GM10266 (cell line): ENCODE measurements around the gene GALR2.
"Not testable (repeated sequence)": the region's sequence is repeated elsewhere in the genome, so short reads cannot be mapped to it uniquely, and the experiment has no call there.

ENCODE experiments used
- DNase-seq: peaks from one replicate; pipeline ENCODE4 v3.0.0; 2012; ENCODE audit errors: extremely low spot score
- TF ChIP-seq, protein P1 (sequence below): IDR thresholded peaks from 2 replicates; pipeline ENCODE4 v1.5.1; 2012; ENCODE audit warnings: mild to moderate bottlenecking, low read depth; ENCODE audit not compliant: control insufficient read depth, insufficient read depth; ENCODE audit errors: missing control alignments

GALR2 gene

DNA sequence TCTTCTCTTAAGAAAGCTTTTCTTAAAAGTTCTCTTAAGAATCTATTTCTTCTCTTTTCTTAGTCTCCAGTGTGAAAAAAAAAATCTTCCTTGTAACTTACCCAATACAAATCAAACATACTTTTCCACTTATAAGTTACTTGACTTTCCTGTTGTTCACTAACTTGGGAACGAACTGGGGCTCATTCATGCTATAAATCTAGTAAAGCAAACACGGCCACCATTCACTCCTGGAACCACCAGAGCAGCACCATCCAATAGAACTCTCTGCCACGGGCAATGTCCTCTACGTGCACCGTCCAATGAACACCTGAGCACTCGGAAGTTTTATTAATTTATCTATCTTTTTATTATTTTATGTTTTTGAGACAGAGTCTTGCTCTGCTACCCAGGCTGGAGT is 23.0 kb upstream of the GALR2 start:
- TF ChIP-seq, protein P1, sequence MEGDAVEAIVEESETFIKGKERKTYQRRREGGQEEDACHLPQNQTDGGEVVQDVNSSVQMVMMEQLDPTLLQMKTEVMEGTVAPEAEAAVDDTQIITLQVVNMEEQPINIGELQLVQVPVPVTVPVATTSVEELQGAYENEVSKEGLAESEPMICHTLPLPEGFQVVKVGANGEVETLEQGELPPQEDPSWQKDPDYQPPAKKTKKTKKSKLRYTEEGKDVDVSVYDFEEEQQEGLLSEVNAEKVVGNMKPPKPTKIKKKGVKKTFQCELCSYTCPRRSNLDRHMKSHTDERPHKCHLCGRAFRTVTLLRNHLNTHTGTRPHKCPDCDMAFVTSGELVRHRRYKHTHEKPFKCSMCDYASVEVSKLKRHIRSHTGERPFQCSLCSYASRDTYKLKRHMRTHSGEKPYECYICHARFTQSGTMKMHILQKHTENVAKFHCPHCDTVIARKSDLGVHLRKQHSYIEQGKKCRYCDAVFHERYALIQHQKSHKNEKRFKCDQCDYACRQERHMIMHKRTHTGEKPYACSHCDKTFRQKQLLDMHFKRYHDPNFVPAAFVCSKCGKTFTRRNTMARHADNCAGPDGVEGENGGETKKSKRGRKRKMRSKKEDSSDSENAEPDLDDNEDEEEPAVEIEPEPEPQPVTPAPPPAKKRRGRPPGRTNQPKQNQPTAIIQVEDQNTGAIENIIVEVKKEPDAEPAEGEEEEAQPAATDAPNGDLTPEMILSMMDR = no peak
- no peak for DNase-seq

GRCh38 chr17:76053246-76054111 is 21.1 kb upstream of the GALR2 start:
- DNase-seq = no peak
- TF ChIP-seq, protein P1 = no peak

GRCh38 chr17:76054112-76054476 is 20.5 kb upstream of the GALR2 start:
- TF ChIP-seq, protein P1 = no peak
- no peak for DNase-seq

DNA sequence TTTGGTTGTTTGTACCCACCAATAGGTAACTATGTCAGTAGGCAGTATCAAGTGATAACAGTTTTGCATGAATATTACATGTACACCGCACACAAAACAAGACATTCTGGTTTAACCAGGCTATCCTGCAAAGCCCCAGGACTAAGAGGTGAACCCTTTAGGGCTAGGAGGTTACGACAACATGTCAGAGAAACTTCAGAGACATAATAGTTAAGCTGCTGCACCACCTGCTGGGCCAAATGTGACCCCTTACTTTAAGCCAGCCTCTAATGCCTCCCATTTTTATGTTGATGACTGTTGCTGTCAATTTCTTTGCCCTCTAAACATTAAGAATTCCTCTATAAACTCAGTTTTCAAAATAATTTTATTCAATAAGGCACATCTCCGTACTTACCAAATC is 17.7 kb upstream of the GALR2 start:
- TF ChIP-seq, protein P1 = no peak
- no peak for DNase-seq

- DNase-seq = not testable (repeated sequence)
These were observed 16.3 kb upstream of the GALR2 start for GRCh38 chr17:76058264-76058663.

DNA sequence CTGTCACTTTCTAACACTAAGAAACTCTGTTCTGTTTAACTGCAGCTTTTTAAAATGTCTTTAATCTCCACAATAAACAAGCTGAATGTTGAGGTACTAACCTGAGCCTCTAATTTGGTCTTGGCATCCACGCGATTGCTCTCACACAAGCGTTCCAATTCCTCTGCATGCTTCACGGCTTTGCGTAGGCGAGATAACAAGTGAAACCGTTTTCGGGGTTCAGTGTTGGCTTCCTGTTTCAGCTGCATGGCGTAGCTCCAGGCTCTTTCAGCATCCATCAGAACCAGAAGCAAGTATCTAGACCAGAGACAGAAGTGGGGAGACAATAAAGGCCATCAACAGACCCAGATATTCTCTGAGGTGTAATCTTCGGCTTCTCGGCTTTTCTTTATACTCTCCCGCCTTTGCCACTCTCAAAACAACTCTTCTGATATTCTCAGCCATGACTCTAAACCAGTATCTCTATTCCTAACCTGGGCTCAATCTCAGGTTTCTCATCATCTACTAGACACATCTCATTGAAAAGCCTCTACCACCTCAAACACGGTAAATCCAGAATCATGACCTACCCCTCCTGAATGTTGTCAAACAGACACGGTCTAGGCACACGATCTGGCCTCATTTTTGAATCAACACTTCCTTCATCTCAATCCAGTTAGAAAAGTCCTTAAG is 10.6 kb upstream of the GALR2 start:
- no peak for DNase-seq
- TF ChIP-seq, protein P1 = no peak

DNA sequence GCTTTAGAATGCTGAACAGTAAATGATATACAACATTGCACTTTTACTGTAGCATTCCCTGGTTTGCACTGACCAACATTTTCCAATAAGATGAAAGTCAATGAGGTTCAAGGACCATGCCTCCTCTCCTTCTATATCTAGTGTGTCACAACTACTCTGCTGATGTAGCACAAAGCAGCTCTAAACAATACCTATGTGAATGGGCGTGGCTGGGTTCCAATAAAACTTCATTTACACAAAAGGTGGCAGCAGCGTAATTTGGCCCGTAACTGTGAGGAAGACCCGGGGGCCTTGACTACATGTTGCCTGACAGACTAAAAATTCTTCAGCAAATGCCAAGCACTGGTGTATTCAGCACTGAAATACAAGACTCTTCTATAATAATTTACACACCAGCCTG is 8.8 kb upstream of the GALR2 start:
- no peak for DNase-seq
- TF ChIP-seq, protein P1 = no peak
